Smooth muscle cell (in vitro differentiated cells): Measurements from ENCODE around the gene TMIE. TPM values are rescaled to one million over a fixed set of nuclear protein-coding genes. Genes with fewer than 3 reads are reported as not detected.
"Not testable (repeated sequence)": the region's sequence is repeated elsewhere in the genome, so short reads cannot be mapped to it uniquely, and the experiment has no call there.

ENCODE experiments used
- DNase-seq: peaks from one replicate; lab custom pipeline; 2025; ENCODE audit not compliant: unreplicated experiment; lab: John Stamatoyannopoulos, UW
- H2AFZ ChIP-seq: fragments of 200-600 bp; sonication (generic); 2 replicates; pipeline ENCODE4 v1.6.0; 2016; ENCODE audit warnings: antibody characterized with exemption, low read depth, mild to moderate bottlenecking
- H3F3A ChIP-seq: fragments of 200-600 bp; sonication (generic); 2 replicates; pipeline ENCODE4 v1.6.0; 2017; ENCODE audit warnings: antibody characterized with exemption, low read depth
- H3K27ac ChIP-seq: fragments of 200-600 bp; sonication (generic); 2 replicates; pipeline ENCODE4 v1.5.1; 2016; ENCODE audit warnings: low read depth, mild to moderate bottlenecking
- H3K27me3 ChIP-seq: fragments of 200-600 bp; sonication (generic); 2 replicates; pipeline ENCODE4 v1.6.1; 2016; ENCODE audit warnings: low read depth, mild to moderate bottlenecking
- H3K36me3 ChIP-seq: fragments of 200-600 bp; sonication (generic); 2 replicates; pipeline ENCODE4 v1.5.1; 2016; ENCODE audit warnings: low read depth
- H3K4me1 ChIP-seq: fragments of 200-600 bp; sonication (generic); 2 replicates; pipeline ENCODE4 v1.5.1; 2016; ENCODE audit warnings: low read depth
- H3K4me2 ChIP-seq: fragments of 200-600 bp; sonication (generic); 2 replicates; pipeline ENCODE4 v1.6.0; 2016; ENCODE audit warnings: mild to moderate bottlenecking
- H3K4me3 ChIP-seq: fragments of 200-600 bp; sonication (generic); 2 replicates; pipeline ENCODE4 v1.5.1; 2016; ENCODE audit warnings: mild to moderate bottlenecking
- H3K79me2 ChIP-seq: fragments of 200-600 bp; sonication (generic); 2 replicates; pipeline ENCODE4 v1.6.0; 2016; ENCODE audit warnings: low read depth, mild to moderate bottlenecking
- H3K9ac ChIP-seq: fragments of 200-600 bp; sonication (generic); 2 replicates; pipeline ENCODE4 v1.6.0; 2016; ENCODE audit warnings: low read depth
- H3K9me3 ChIP-seq: fragments of 200-600 bp; sonication (generic); replicated peaks from 2 replicates; pipeline ENCODE4 v1.5.1; 2016; ENCODE audit warnings: low read depth
- H4K20me1 ChIP-seq: fragments of 200-600 bp; sonication (generic); 2 replicates; pipeline ENCODE4 v1.6.0; 2016; ENCODE audit warnings: low read depth
- CTCF ChIP-seq: fragments of 200-600 bp; sonication (generic); IDR thresholded peaks from 2 replicates; pipeline ENCODE4 v1.5.1; 2017; ENCODE audit warnings: borderline replicate concordance, mild to moderate bottlenecking, antibody characterized with exemption; ENCODE audit not compliant: insufficient read depth, poor library complexity, severe bottlenecking
- WGBS: methylation state at CpG from one replicate; pipeline ENCODE4 v1.1.7; 2016; ENCODE audit warnings: low lambda C conversion rate; 5-methylcytosine and 5-hydroxymethylcytosine counted together
- polyA plus RNA-seq: library from polyadenylated mRNA; unstranded; fragments of >200 nt; fragmentation: Nextera tagmentation; extraction: Ambion mirVana; gene quantifications from 2 replicates; pipeline ENCODE4 v1.2.1, GENCODE V29; 2016
- total RNA-seq: library from RNA; depleted of rRNA; stranded (reverse); fragments of >200 nt; gene quantifications from 2 replicates; pipeline ENCODE4 v1.2.3, GENCODE V29; 2014

TMIE gene
- total and polyA plus RNA-seq, 2 experiments from 2014 or later, result 0.67 to 1.1 TPM

DNA sequence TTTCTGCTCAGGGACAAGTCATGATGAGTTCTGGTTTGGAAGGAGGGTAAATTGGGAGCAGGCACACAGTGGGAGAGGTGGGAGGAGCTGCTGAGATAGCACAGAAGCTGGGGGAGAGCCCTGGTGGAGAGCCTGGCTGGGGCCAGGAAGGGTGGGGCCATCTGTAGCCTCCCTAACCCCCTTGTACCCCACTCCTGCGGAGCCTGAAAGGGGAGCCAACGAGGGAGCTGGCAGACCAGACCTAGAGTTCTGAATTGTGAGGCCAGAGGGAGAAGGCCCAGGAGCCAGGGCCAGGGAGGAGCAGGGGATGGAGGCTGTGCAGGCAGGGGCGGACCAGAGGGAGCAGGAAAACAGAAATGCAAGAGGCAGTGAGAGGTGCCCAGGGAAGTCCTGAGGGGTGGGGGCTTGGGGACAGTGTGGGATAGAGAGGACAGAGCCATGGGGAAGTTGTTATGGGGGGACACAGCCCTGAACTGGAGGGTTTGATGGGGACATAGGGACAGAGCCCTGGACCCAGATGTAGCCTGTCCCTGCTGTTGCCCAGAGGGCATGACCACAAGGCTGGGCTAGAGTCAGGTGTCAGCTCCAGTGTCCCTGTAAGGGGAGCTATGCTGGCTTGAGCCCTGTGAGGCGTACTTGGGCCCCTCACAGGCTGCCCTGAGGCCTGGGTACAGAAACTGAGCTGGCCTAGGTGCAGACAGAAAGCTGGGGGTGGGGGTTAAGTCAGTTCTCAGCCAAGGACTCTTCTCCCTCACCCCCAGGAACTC lies 1.2 kb downstream of the TMIE start:
- WGBS, result 79% methylated on average over 4 of the region's 4 CpGs
- H3K9me3 ChIP-seq, result no peaks in the 10 kb centered on the region
- no peaks in the 10 kb centered on the region for H3K79me2 ChIP-seq

GRCh38 chr3:46703013-46703520 lies 1.9 kb downstream of the TMIE start:
- Histone ChIP-seq H3K4me1 (peaks cover 9% of the 10 kb centered on the region), H2AFZ (no peak overlapping the region), H3K4me2 (no peak overlapping the region), H3F3A (no peaks in the 10 kb centered on the region), H3K36me3 (no peaks in the 10 kb centered on the region), H3K4me3 (no peak overlapping the region), H3K27ac (no peak overlapping the region), H3K27me3 (no peaks in the 10 kb centered on the region), H3K9ac (no peak overlapping the region), H3K9me3 (no peaks in the 10 kb centered on the region), H4K20me1 (no peaks in the 10 kb centered on the region), H3K79me2 (no peaks in the 10 kb centered on the region)
- DNase-seq, result no peak
- WGBS, result 83% methylated on average over 4 of the region's 4 CpGs
- no peak for TF ChIP-seq CTCF

More for the DNA sequence above, 1.2 kb downstream of the TMIE start:
- no peak overlapping the region for H3K27ac ChIP-seq
- no peak overlapping the region for H3K9ac ChIP-seq
- no peak overlapping the region for H2AFZ ChIP-seq
- no peaks in the 10 kb centered on the region for H4K20me1 ChIP-seq
- no peaks in the 10 kb centered on the region for H3F3A ChIP-seq
- TF ChIP-seq CTCF, result no peak
- no peak for DNase-seq
- H3K4me1 ChIP-seq, result peaks cover 9% of the 10 kb centered on the region
- no peaks in the 10 kb centered on the region for H3K27me3 ChIP-seq
- no peaks in the 10 kb centered on the region for H3K36me3 ChIP-seq
- H3K4me3 ChIP-seq, result no peak overlapping the region
- H3K4me2 ChIP-seq, result no peak overlapping the region

- H3K9me3 ChIP-seq, H3K4me2 ChIP-seq, H3K36me3 ChIP-seq, H3K4me1 ChIP-seq, H4K20me1 ChIP-seq, H3K27me3 ChIP-seq, H3K9ac ChIP-seq, H3K27ac ChIP-seq, H3F3A ChIP-seq, DNase-seq, H3K79me2 ChIP-seq, H2AFZ ChIP-seq, H3K4me3 ChIP-seq: not testable (repeated sequence)
- 68% methylated on average over 7 of the region's 7 CpGs for WGBS
Observed at GRCh38 chr3:46704346-46704745, 3.2 kb downstream of the TMIE start.

- Histone ChIP-seq H3K79me2 (no peaks in the 10 kb centered on the region), H3K36me3 (no peaks in the 10 kb centered on the region), H3K4me1 (peaks cover 9% of the 10 kb centered on the region), H3K4me3 (no peak overlapping the region), H3F3A (no peaks in the 10 kb centered on the region), H3K9me3 (no peaks in the 10 kb centered on the region), H2AFZ (no peak overlapping the region), H3K27me3 (no peaks in the 10 kb centered on the region), H3K9ac (no peak overlapping the region), H4K20me1 (no peaks in the 10 kb centered on the region), H3K4me2 (no peak overlapping the region), H3K27ac (no peak overlapping the region)
- 27% methylated on average over 4 of the region's 4 CpGs for WGBS
- TF ChIP-seq CTCF, result peak; percentile 99
- peak; percentile 80 for DNase-seq
Observed at GRCh38 chr3:46705022-46705530, 3.9 kb downstream of the TMIE start.
